SK-N-SH (cell line): ENCODE results near the gene SCARF2. TPM values are rescaled to one million over a fixed set of nuclear protein-coding genes. Genes with fewer than 3 reads are reported as not detected.

Experiments used
- CTCF ChIA-PET: fragments of 300-600, 350-600 bp; formaldehyde crosslinking; extraction: SDS; loops from one replicate; lab custom pipeline; 2021; lab: Yijun Ruan, JAX
- POLR2A ChIA-PET: fragments of 350-600 bp; sonication (Branson Sonifier 250); formaldehyde crosslinking; extraction: SDS; loops from one replicate; lab custom pipeline; 2020; ENCODE audit warnings: antibody characterized with exemption, inconsistent platforms; lab: Yijun Ruan, JAX
- DNase-seq: peaks from one replicate; pipeline ENCODE4 v3.0.0; 2012
- H2AFZ ChIP-seq: fragments of 200-600 bp; sonication (generic); 2 replicates; pipeline ENCODE4 v1.8.1; 2016; ENCODE audit warnings: antibody characterized with exemption, mild to moderate bottlenecking, low read depth
- H3F3A ChIP-seq: fragments of 200-600 bp; sonication (generic); replicated peaks from 2 replicates; pipeline ENCODE3; 2016; ENCODE audit warnings: antibody characterized with exemption, mild to moderate bottlenecking; ENCODE audit not compliant: insufficient read depth
- H3K27ac ChIP-seq, 2 experiments: fragments of 200-500 bp in 1 of 2; fragments of 200-600 bp in 1 of 2; sonication (Bioruptor generic) in 1 of 2; sonication (generic), shearing (Covaris generic) in 1 of 2; 2 replicates each; pipeline versions ENCODE4 v1.5.1 to v1.6.1; 2014 to 2016; ENCODE audit warnings: low read depth in 2 of 2, inconsistent platforms in 1 of 2, low read length in 1 of 2, mild to moderate bottlenecking in 1 of 2, mixed read lengths in 1 of 2
- H3K27me3 ChIP-seq: fragments of 200-600 bp; sonication (generic), shearing (Covaris generic); 2 replicates; pipeline ENCODE4 v1.6.1; 2016; ENCODE audit warnings: mixed run types; ENCODE audit not compliant: insufficient read depth
- H3K36me3 ChIP-seq, 2 experiments: fragments of 200-500 bp in 1 of 2; fragments of 200-600 bp in 1 of 2; sonication (Bioruptor generic) in 1 of 2; sonication (generic) in 1 of 2; replicated peaks in 1 of 2; 2 replicates each; pipeline versions ENCODE3 to v1.5.1; 2014 to 2016; ENCODE audit warnings: low read length in 1 of 2, mild to moderate bottlenecking in 1 of 2; ENCODE audit not compliant: insufficient read depth in 2 of 2, control insufficient read depth in 1 of 2
- H3K4me1 ChIP-seq, 2 experiments: fragments of 200-500 bp in 1 of 2; fragments of 200-600 bp in 1 of 2; sonication (Bioruptor generic) in 1 of 2; sonication (generic), shearing (Covaris generic) in 1 of 2; 2 replicates each; pipeline versions ENCODE4 v1.5.1 to v1.6.1; 2014 to 2016; ENCODE audit warnings: low read depth in 1 of 2, low read length in 1 of 2, mixed run types in 1 of 2; ENCODE audit not compliant: insufficient read depth in 2 of 2, control insufficient read depth in 1 of 2
- H3K4me2 ChIP-seq: fragments of 200-600 bp; sonication (generic), shearing (Covaris generic); 2 replicates; pipeline ENCODE4 v1.6.1; 2017; ENCODE audit warnings: mixed run types
- H3K4me3 ChIP-seq, 2 experiments: fragments of 200-500 bp in 1 of 2; fragments of 200-600 bp in 1 of 2; sonication (Bioruptor generic) in 1 of 2; sonication (generic), shearing (Covaris generic) in 1 of 2; 2 replicates each; pipeline versions ENCODE4 v1.5.1 to v1.8.1; 2014 to 2016; ENCODE audit warnings: low read depth in 2 of 2, inconsistent platforms in 1 of 2, low read length in 1 of 2, mild to moderate bottlenecking in 1 of 2, mixed read lengths in 1 of 2, moderate library complexity in 1 of 2
- H3K79me2 ChIP-seq: fragments of 200-600 bp; sonication (generic); 2 replicates; pipeline ENCODE4 v1.8.1; 2017; ENCODE audit warnings: mild to moderate bottlenecking; ENCODE audit not compliant: insufficient read depth
- H3K9ac ChIP-seq: fragments of 200-600 bp; sonication (generic); 2 replicates; pipeline ENCODE4 v1.6.1; 2017; ENCODE audit warnings: mixed run types
- H3K9me2 ChIP-seq: fragments of 200-600 bp; sonication (generic); 2 replicates; pipeline ENCODE4 v1.6.1; 2017; ENCODE audit warnings: mixed run types
- H3K9me3 ChIP-seq: fragments of 200-600 bp; sonication (generic); 2 replicates; pipeline ENCODE4 v1.6.1; 2017; ENCODE audit warnings: mixed run types, mild to moderate bottlenecking, moderate library complexity
- H4K20me1 ChIP-seq: fragments of 200-600 bp; sonication (generic); 2 replicates; pipeline ENCODE4 v1.6.1; 2017; ENCODE audit warnings: mild to moderate bottlenecking, mixed run types; ENCODE audit not compliant: insufficient read depth
- CHD2 ChIP-seq: fragments of 150-350 bp; IDR thresholded peaks from 2 replicates; pipeline ENCODE4 v1.6.1; 2018; ENCODE audit warnings: low read length; ENCODE audit not compliant: partially characterized antibody
- CTCF ChIP-seq: fragments of 200-600 bp; sonication (generic); IDR thresholded peaks from 2 replicates; pipeline ENCODE4 v1.6.1; 2017; ENCODE audit warnings: antibody characterized with exemption, mild to moderate bottlenecking, moderate library complexity
- FOSL2 ChIP-seq: IDR thresholded peaks from 2 replicates; pipeline ENCODE4 v1.4.0; 2012; ENCODE audit warnings: low read depth, mild to moderate bottlenecking, moderate library complexity, borderline replicate concordance
- FOXJ3 ChIP-seq: sonication (generic); formaldehyde crosslinking; IDR thresholded peaks from 2 replicates; pipeline ENCODE4 v1.5.1; 2020; ENCODE audit warnings: mild to moderate bottlenecking, missing genetic modification reagents
- GABPA ChIP-seq: IDR thresholded peaks from 2 replicates; pipeline ENCODE4 v1.4.0; 2012; ENCODE audit warnings: low read depth, mild to moderate bottlenecking
- GATA2 ChIP-seq: sonication (generic); formaldehyde crosslinking; IDR thresholded peaks from 2 replicates; pipeline ENCODE4 v1.5.0; 2020; ENCODE audit warnings: mild to moderate bottlenecking, missing genetic modification reagents
- JUND ChIP-seq: IDR thresholded peaks from 2 replicates; pipeline ENCODE4 v1.4.0; 2012
- MAX ChIP-seq: IDR thresholded peaks from 2 replicates; pipeline ENCODE4 v1.4.0; 2012; ENCODE audit warnings: low read depth
- MXI1 ChIP-seq: IDR thresholded peaks from 2 replicates; pipeline ENCODE4 v1.6.1; 2012; ENCODE audit warnings: mild to moderate bottlenecking, low read depth, low read length, improper control_type of control experiment
- NFIC ChIP-seq: IDR thresholded peaks from 2 replicates; pipeline ENCODE4 v1.4.0; 2012; ENCODE audit warnings: borderline replicate concordance
- RAD21 ChIP-seq: IDR thresholded peaks from 2 replicates; pipeline ENCODE4 v1.6.1; 2012; ENCODE audit warnings: mild to moderate bottlenecking, low read length
- RCOR1 ChIP-seq: fragments of 150-350 bp; IDR thresholded peaks from 2 replicates; pipeline ENCODE4 v1.6.1; 2017; ENCODE audit warnings: antibody characterized with exemption, low read length
- RFX5 ChIP-seq: IDR thresholded peaks from 2 replicates; pipeline ENCODE4 v1.6.1; 2012; ENCODE audit warnings: mild to moderate bottlenecking, improper control_type of control experiment, low read length
- SIN3A ChIP-seq: IDR thresholded peaks from 2 replicates; pipeline ENCODE4 v1.6.1; 2012; ENCODE audit warnings: low read depth, mild to moderate bottlenecking, low read length, moderate library complexity, borderline replicate concordance
- TAF1 ChIP-seq: IDR thresholded peaks from 2 replicates; pipeline ENCODE4 v1.6.1; 2012; ENCODE audit warnings: low read depth, mild to moderate bottlenecking, low read length, moderate library complexity, borderline replicate concordance
- USF1 ChIP-seq: IDR thresholded peaks from 2 replicates; pipeline ENCODE4 v1.4.0; 2012; ENCODE audit warnings: low read depth, borderline replicate concordance
- USF2 ChIP-seq: fragments of 150-350 bp; IDR thresholded peaks from 2 replicates; pipeline ENCODE4 v1.6.1; 2017; ENCODE audit warnings: antibody characterized with exemption, low read length, low read depth, borderline replicate concordance
- WGBS: methylation state at CpG from one replicate; pipeline ENCODE4 v1.1.6; 2017; ENCODE audit warnings: low lambda C conversion rate; 5-methylcytosine and 5-hydroxymethylcytosine counted together
- polyA plus RNA-seq, 3 experiments: library from polyadenylated mRNA; depleted of rRNA; stranded (reverse); fragments of >200 nt; gene quantifications; 2 replicates each; pipeline ENCODE4 v1.2.3, GENCODE V29; 2012

The SCARF2 gene
- polyA plus RNA-seq, 1 of the 3 experiments (the other 2 are of a cell fraction) = 49.0 TPM

- no peak for DNase-seq
- CTCF ChIA-PET = interaction anchor here (1.3 to 3.2 kb wide), 3 partner anchors 10 to 49 kb away, joined by 5 to 18 read pairs (median 14); no protein-coding TSS in a partner anchor
- POLR2A ChIA-PET = no interaction called here
- H3K4me3 ChIP-seq = no peak overlapping the region
- peaks cover 0 to 29% of the 10 kb centered on the region in 2 experiments for H3K36me3 ChIP-seq
- 90% methylated on average over 2 of the region's 3 CpGs for WGBS
- no peak overlapping the region for H2AFZ ChIP-seq
- no peak overlapping the region for H3K4me2 ChIP-seq
- H3K9ac ChIP-seq = no peak overlapping the region
- no peaks in the 10 kb centered on the region for H3K9me3 ChIP-seq
- H3K9me2 ChIP-seq = no peaks in the 10 kb centered on the region
- H3K79me2 ChIP-seq = no peaks in the 10 kb centered on the region
- no peaks in the 10 kb centered on the region for H3F3A ChIP-seq
- TF ChIP-seq FOSL2 = no peak
- TF ChIP-seq USF2 = no peak
- no peak for TF ChIP-seq RFX5
- TF ChIP-seq RAD21 = no peak
- TF ChIP-seq CTCF = no peak
- no peak for TF ChIP-seq CHD2
- TF ChIP-seq USF1 = no peak
- TF ChIP-seq FOXJ3 (CRISPR knock-in tag) = no peak
- no peak for TF ChIP-seq MAX
- TF ChIP-seq MXI1 = no peak
- no peak for TF ChIP-seq TAF1
- TF ChIP-seq RCOR1 = no peak
- no peak for TF ChIP-seq JUND
- no peak for TF ChIP-seq SIN3A
- TF ChIP-seq GATA2 (CRISPR knock-in tag) = no peak
- TF ChIP-seq NFIC = no peak
- no peak for TF ChIP-seq GABPA
- no peaks in the 10 kb centered on the region for H3K27me3 ChIP-seq
- H4K20me1 ChIP-seq = no peaks in the 10 kb centered on the region
- H3K4me1 ChIP-seq = no peaks in the 10 kb centered on the region
- no peak overlapping the region for H3K27ac ChIP-seq
Observed at GRCh38 chr22:20407829-20408228, 29.8 kb downstream of the SCARF2 start.
